PFSK-1 (cell line): ENCODE results near the gene PCSK1N.

Source experiments
- FOXP2 ChIP-seq: optimal IDR thresholded peaks from 2 replicates; pipeline ENCODE3; 2011; ENCODE audit warnings: borderline replicate concordance, control low read depth, inconsistent platforms; ENCODE audit not compliant: insufficient read depth; ENCODE audit errors: extremely low read length, extremely low read depth
- POLR2AphosphoS5 ChIP-seq: IDR thresholded peaks from 2 replicates; pipeline ENCODE4 v1.6.1; 2012; ENCODE audit warnings: low read depth, mild to moderate bottlenecking, control low read depth, low read length, moderate library complexity
- REST ChIP-seq, 2 experiments: IDR thresholded peaks; 2 replicates each; pipeline versions ENCODE4 v1.6.1 to v1.8.0; 2011 to 2012; ENCODE audit warnings: low read depth in 2 of 2, low read length in 2 of 2, control low read depth in 1 of 2, inconsistent platforms in 1 of 2, mild to moderate bottlenecking in 1 of 2, moderate library complexity in 1 of 2; ENCODE audit not compliant: insufficient read depth in 1 of 2
- SIN3A ChIP-seq: IDR thresholded peaks from 2 replicates; pipeline ENCODE4 v1.6.1; 2012; ENCODE audit warnings: mild to moderate bottlenecking, low read length, moderate library complexity, borderline replicate concordance; ENCODE audit not compliant: insufficient read depth
- TAF1 ChIP-seq: IDR thresholded peaks from 2 replicates; pipeline ENCODE4 v1.6.1; 2012; ENCODE audit warnings: low read length, control low read depth, borderline replicate concordance; ENCODE audit not compliant: insufficient read depth

Gene PCSK1N

GRCh38 chrX:48794340-48794910 is 41.0 kb downstream of the PCSK1N start:
- TF ChIP-seq FOXP2 (no peak), SIN3A (no peak), POLR2AphosphoS5 (no peak), REST (IDR thresholded peaks at IDR 0.05; ENCODE audit: insufficient read depth in 1 of 2, low read depth in 2 of 2, low read length in 2 of 2) (no peak), TAF1 (no peak)

GRCh38 chrX:48793935-48794334 is 41.5 kb downstream of the PCSK1N start:
- TF ChIP-seq FOXP2 (no peak), SIN3A (no peak), TAF1 (no peak), POLR2AphosphoS5 (no peak), REST (IDR thresholded peaks at IDR 0.05; ENCODE audit: insufficient read depth in 1 of 2, low read depth in 2 of 2, low read length in 2 of 2) (no peak)

- TF ChIP-seq REST (IDR thresholded peaks at IDR 0.05; ENCODE audit: insufficient read depth in 1 of 2, low read depth in 2 of 2, low read length in 2 of 2): no peak
These were observed 43.2 kb downstream of the PCSK1N start for GRCh38 chrX:48792219-48792618.

- TF ChIP-seq REST (IDR thresholded peaks at IDR 0.05; ENCODE audit: insufficient read depth in 1 of 2, low read depth in 2 of 2, low read length in 2 of 2): no peak
These were observed 44.2 kb downstream of the PCSK1N start for GRCh38 chrX:48791063-48791820.

GRCh38 chrX:48790477-48790876 is 44.9 kb downstream of the PCSK1N start:
- TF ChIP-seq FOXP2: no peak
- TF ChIP-seq POLR2AphosphoS5: no peak
- no peak for TF ChIP-seq TAF1
- TF ChIP-seq SIN3A: no peak
- no peak for TF ChIP-seq REST (IDR thresholded peaks at IDR 0.05; ENCODE audit: insufficient read depth in 1 of 2, low read depth in 2 of 2, low read length in 2 of 2)
